ENCODE results near the gene BAZ2B.

- TF ChIP-seq POLR2A (IDR thresholded peaks at IDR 0.05) = no peak
- no peak for TF ChIP-seq CTCF (IDR thresholded peaks at IDR 0.05)
Measured at GRCh38 chr2:159613651-159614285, 2.6 kb downstream of the BAZ2B start.

Measured in testis (tissue), 2 donors.